ENCODE data around the gene BORCS6. TPM values are rescaled to one million over a fixed set of nuclear protein-coding genes. Genes with fewer than 3 reads are reported as not detected.

The BORCS6 gene
- total and polyA plus RNA-seq, 2 experiments from 2014 or later = 1.8 to 7.1 TPM

- Mint-ChIP-seq H3K4me1 (peaks cover 11% of the 10 kb centered on the region), H3K4me3 (no peak overlapping the region), H3K27me3 (ENCODE audit: insufficient read depth, low read depth, poor library complexity) (peaks cover 8% of the 10 kb centered on the region), H3K27ac (no peak overlapping the region), H3K36me3 (ENCODE audit: low read depth) (peaks cover 17% of the 10 kb centered on the region), H3K9me3 (peaks cover 4% of the 10 kb centered on the region; the same call in 1 of the 3 replicates)
- Histone ChIP-seq H4K20me1 (replicated peaks; ENCODE audit: insufficient read depth) (no peaks in the 10 kb centered on the region), H2AFZ (peak overlapping the region; percentile 97), H3K9me2 (ENCODE audit: insufficient read depth) (no peaks in the 10 kb centered on the region), H3F3A (replicated peaks; ENCODE audit: low read depth) (peaks cover 32% of the 10 kb centered on the region), H3K4me3 (peak overlapping the region; percentile 82), H3K79me2 (replicated peaks; ENCODE audit: insufficient read depth) (no peaks in the 10 kb centered on the region), H3K4me2 (peak overlapping the region; percentile 91), H3K4me1 (ENCODE audit: insufficient read depth) (peaks cover 18% of the 10 kb centered on the region), H3K27me3 (ENCODE audit: insufficient read depth) (peaks cover 21% of the 10 kb centered on the region), H3K27ac (ENCODE audit: low read depth) (no peak overlapping the region), H3K36me3 (ENCODE audit: insufficient read depth) (peaks cover 7% of the 10 kb centered on the region; the same call in 1 of the 2 replicates)
- ATAC-seq (no peak; the same call in 2 of the 3 replicates), DNase-seq (ENCODE audit: low spot score) (no peak)
- TF ChIP-seq ZNF462 (CRISPR knock-in tag; IDR thresholded peaks at IDR 0.05) (no peak), STAT1 (IDR thresholded peaks at IDR 0.05; ENCODE audit: unreplicated experiment) (no peak), EZH2phosphoT487 (IDR thresholded peaks at IDR 0.05; ENCODE audit: unreplicated experiment) (no peak), REST (IDR thresholded peaks at IDR 0.05; ENCODE audit: unreplicated experiment) (no peak), ZNF331 (CRISPR knock-in tag; IDR thresholded peaks at IDR 0.05; ENCODE audit: low read depth) (no peak), NANOG (IDR thresholded peaks at IDR 0.05; ENCODE audit: borderline replicate concordance) (no peak), EZH2 (IDR thresholded peaks at IDR 0.05; ENCODE audit: low read depth, unreplicated experiment) (no peak), JUNB (IDR thresholded peaks at IDR 0.05; ENCODE audit: unreplicated experiment) (no peak)
Observed at GRCh38 chr17:8138374-8138671, 51.7 kb downstream of the BORCS6 start.

MicroRNA genes within 50 kb of the gene (microRNA counts, 767-probe panel; counts per million panel counts)
- microRNA hsa-miR-4521 = not detected

Small RNA genes lying within 50 kb of the gene (microRNA-seq; reads per million reads assigned to microRNA genes)
- gene MIR4521 = 27.5 reads per million, percentile 47 among the genes with 10 or more reads in this experiment
- gene MIR6883 = not detected

Other genes starting within 250 kb of the BORCS6 start
- 0.07 TPM in 1 of 2 replicates, not detected in the other for gene GUCY2D, start 187.6 kb downstream of the BORCS6 start, total RNA-seq (2014; rRNA removed; shearing (Covaris generic))
- gene GUCY2D, start 187.6 kb downstream of the BORCS6 start, polyA plus RNA-seq (2016; fragmentation: Nextera tagmentation; extraction: Ambion mirVana) = 0.08 and 0.96 TPM in 2 replicates
- 0.39 and 0.45 TPM in 2 replicates for gene ALOX15B, start 151.1 kb downstream of the BORCS6 start, total RNA-seq (2014; rRNA removed; shearing (Covaris generic))
- 0.33 and 0.42 TPM in 2 replicates for gene ALOX15B, start 151.1 kb downstream of the BORCS6 start, polyA plus RNA-seq (2016; fragmentation: Nextera tagmentation; extraction: Ambion mirVana)
- 1.4 TPM in 1 of 2 replicates, not detected in the other for gene ALOX12B, start 102.5 kb downstream of the BORCS6 start, total RNA-seq (2014; rRNA removed; shearing (Covaris generic))
- gene ALOX12B, start 102.5 kb downstream of the BORCS6 start, polyA plus RNA-seq (2016; fragmentation: Nextera tagmentation; extraction: Ambion mirVana) = 0.16 and 0.30 TPM in 2 replicates
- 0.10 and 1.6 TPM in 2 replicates for gene ALOXE3, start 71.7 kb downstream of the BORCS6 start, total RNA-seq (2014; rRNA removed; shearing (Covaris generic))
- 0.27 TPM in 1 of 2 replicates, not detected in the other for gene ALOXE3, start 71.7 kb downstream of the BORCS6 start, polyA plus RNA-seq (2016; fragmentation: Nextera tagmentation; extraction: Ambion mirVana)
- 0.14 TPM in 1 of 2 replicates, not detected in the other for gene HES7, start 66.1 kb downstream of the BORCS6 start, total RNA-seq (2014; rRNA removed; shearing (Covaris generic))
- 0.24 TPM in 1 of 2 replicates, not detected in the other for gene HES7, start 66.1 kb downstream of the BORCS6 start, polyA plus RNA-seq (2016; fragmentation: Nextera tagmentation; extraction: Ambion mirVana)
- 36.1 and 40.5 TPM in 2 replicates for gene PER1, start 37.8 kb downstream of the BORCS6 start, total RNA-seq (2014; rRNA removed; shearing (Covaris generic))
- 12.2 and 12.4 TPM in 2 replicates for gene PER1, start 37.8 kb downstream of the BORCS6 start, polyA plus RNA-seq (2016; fragmentation: Nextera tagmentation; extraction: Ambion mirVana)
- gene VAMP2, start 27.2 kb downstream of the BORCS6 start, total RNA-seq (2014; rRNA removed; shearing (Covaris generic)) = 6.9 and 9.8 TPM in 2 replicates
- 25.4 and 32.3 TPM in 2 replicates for gene VAMP2, start 27.2 kb downstream of the BORCS6 start, polyA plus RNA-seq (2016; fragmentation: Nextera tagmentation; extraction: Ambion mirVana)
- 11.0 and 20.4 TPM in 2 replicates for gene TMEM107, start 13.8 kb downstream of the BORCS6 start, total RNA-seq (2014; rRNA removed; shearing (Covaris generic))
- 10.8 and 16.3 TPM in 2 replicates for gene TMEM107, start 13.8 kb downstream of the BORCS6 start, polyA plus RNA-seq (2016; fragmentation: Nextera tagmentation; extraction: Ambion mirVana)
- gene AURKB, start 20.4 kb upstream of the BORCS6 start, total RNA-seq (2014; rRNA removed; shearing (Covaris generic)) = 128 and 135 TPM in 2 replicates
- gene AURKB, start 20.4 kb upstream of the BORCS6 start, polyA plus RNA-seq (2016; fragmentation: Nextera tagmentation; extraction: Ambion mirVana) = 202 and 212 TPM in 2 replicates
- 13.4 and 14.8 TPM in 2 replicates for gene CTC1, start 57.9 kb upstream of the BORCS6 start, total RNA-seq (2014; rRNA removed; shearing (Covaris generic))
- 9.1 and 10.7 TPM in 2 replicates for gene CTC1, start 57.9 kb upstream of the BORCS6 start, polyA plus RNA-seq (2016; fragmentation: Nextera tagmentation; extraction: Ambion mirVana)
- 140 and 168 TPM in 2 replicates for gene PFAS, start 59.1 kb upstream of the BORCS6 start, total RNA-seq (2014; rRNA removed; shearing (Covaris generic))
- 96.1 and 106 TPM in 2 replicates for gene PFAS, start 59.1 kb upstream of the BORCS6 start, polyA plus RNA-seq (2016; fragmentation: Nextera tagmentation; extraction: Ambion mirVana)
- gene RANGRF, start 98.5 kb upstream of the BORCS6 start, total RNA-seq (2014; rRNA removed; shearing (Covaris generic)) = 11.2 and 15.8 TPM in 2 replicates
- gene RANGRF, start 98.5 kb upstream of the BORCS6 start, polyA plus RNA-seq (2016; fragmentation: Nextera tagmentation; extraction: Ambion mirVana) = 52.4 and 53.7 TPM in 2 replicates
- 2.3 and 4.7 TPM in 2 replicates for gene SLC25A35, start 105.2 kb upstream of the BORCS6 start, total RNA-seq (2014; rRNA removed; shearing (Covaris generic))
- 3.2 and 3.6 TPM in 2 replicates for gene SLC25A35, start 105.2 kb upstream of the BORCS6 start, polyA plus RNA-seq (2016; fragmentation: Nextera tagmentation; extraction: Ambion mirVana)
- 0.43 and 0.52 TPM in 2 replicates for gene ARHGEF15, start 120.1 kb upstream of the BORCS6 start, total RNA-seq (2014; rRNA removed; shearing (Covaris generic))
- gene ARHGEF15, start 120.1 kb upstream of the BORCS6 start, polyA plus RNA-seq (2016; fragmentation: Nextera tagmentation; extraction: Ambion mirVana) = 0.26 and 0.50 TPM in 2 replicates
- not detected in 2 replicates for gene ODF4, start 149.7 kb upstream of the BORCS6 start, total RNA-seq (2014; rRNA removed; shearing (Covaris generic))
- gene ODF4, start 149.7 kb upstream of the BORCS6 start, polyA plus RNA-seq (2016; fragmentation: Nextera tagmentation; extraction: Ambion mirVana) = not detected in 2 replicates
- gene RPL26, start 193.0 kb upstream of the BORCS6 start, total RNA-seq (2014; rRNA removed; shearing (Covaris generic)) = 3,158 and 4,450 TPM in 2 replicates
- gene RPL26, start 193.0 kb upstream of the BORCS6 start, polyA plus RNA-seq (2016; fragmentation: Nextera tagmentation; extraction: Ambion mirVana) = 2,274 and 2,541 TPM in 2 replicates
- 0.07 and 0.31 TPM in 2 replicates for gene RNF222, start 207.6 kb upstream of the BORCS6 start, total RNA-seq (2014; rRNA removed; shearing (Covaris generic))
- 0.10 TPM in 1 of 2 replicates, not detected in the other for gene RNF222, start 207.6 kb upstream of the BORCS6 start, polyA plus RNA-seq (2016; fragmentation: Nextera tagmentation; extraction: Ambion mirVana)
- 15.9 and 21.2 TPM in 2 replicates for gene NDEL1, start 245.7 kb upstream of the BORCS6 start, total RNA-seq (2014; rRNA removed; shearing (Covaris generic))
- gene NDEL1, start 245.7 kb upstream of the BORCS6 start, polyA plus RNA-seq (2016; fragmentation: Nextera tagmentation; extraction: Ambion mirVana) = 21.6 and 26.0 TPM in 2 replicates

All from GM23338 (cell line).